Raji (cell line): ENCODE measurements around the gene IL1RAPL1.

Experiments used
- POLR2A ChIP-seq: IDR thresholded peaks from 2 replicates; pipeline ENCODE4 v1.6.1; 2011; ENCODE audit warnings: low read depth, low read length, control low read depth; ENCODE audit not compliant: insufficient read depth

Gene IL1RAPL1

DNA sequence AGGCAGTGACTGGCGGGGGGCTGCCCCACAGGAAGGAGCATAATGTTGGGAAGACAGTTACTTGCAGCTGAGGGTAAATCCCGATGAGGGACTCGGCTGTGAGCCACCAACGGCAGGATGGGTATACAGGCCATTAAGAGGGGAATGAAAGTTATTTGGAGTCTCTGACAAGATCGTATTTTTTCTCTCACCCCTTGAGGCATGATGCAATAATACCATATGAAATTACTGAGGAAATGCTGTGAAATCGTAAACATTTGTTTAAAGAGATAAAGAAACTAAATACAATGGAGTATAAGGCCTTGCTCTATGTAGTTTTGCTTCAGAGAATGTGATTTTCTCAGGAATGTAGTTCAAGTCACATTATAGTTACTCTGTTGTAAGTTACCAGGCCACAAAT, 12.7 kb downstream of the IL1RAPL1 start:
- TF ChIP-seq POLR2A = no peak

DNA sequence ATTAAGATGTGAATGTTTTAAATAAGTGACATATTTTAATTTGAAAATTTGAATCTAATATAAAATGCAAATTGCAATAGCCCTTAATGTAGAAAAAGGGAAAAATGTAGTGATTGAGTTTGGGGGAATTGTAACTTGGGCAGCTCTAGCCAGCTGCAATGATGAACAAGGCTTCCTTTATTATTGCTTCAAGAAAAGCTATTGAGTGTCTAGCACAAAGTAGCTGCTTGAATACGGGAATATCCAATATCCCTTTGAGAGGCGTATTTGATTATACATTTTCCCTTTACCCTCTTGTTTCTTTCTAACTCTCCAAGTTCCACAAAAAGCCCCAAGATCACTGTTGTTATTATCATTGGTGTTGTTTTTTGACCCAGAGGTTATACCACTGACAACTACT, 21.8 kb downstream of the IL1RAPL1 start:
- no peak for TF ChIP-seq POLR2A

- TF ChIP-seq POLR2A = no peak
Observed at GRCh38 chrX:28609917-28610613, 22.8 kb downstream of the IL1RAPL1 start.

- no peak for TF ChIP-seq POLR2A
Observed at GRCh38 chrX:28610746-28611145, 23.5 kb downstream of the IL1RAPL1 start.

GRCh38 chrX:28613558-28613957, 26.3 kb downstream of the IL1RAPL1 start:
- TF ChIP-seq POLR2A = no peak

DNA sequence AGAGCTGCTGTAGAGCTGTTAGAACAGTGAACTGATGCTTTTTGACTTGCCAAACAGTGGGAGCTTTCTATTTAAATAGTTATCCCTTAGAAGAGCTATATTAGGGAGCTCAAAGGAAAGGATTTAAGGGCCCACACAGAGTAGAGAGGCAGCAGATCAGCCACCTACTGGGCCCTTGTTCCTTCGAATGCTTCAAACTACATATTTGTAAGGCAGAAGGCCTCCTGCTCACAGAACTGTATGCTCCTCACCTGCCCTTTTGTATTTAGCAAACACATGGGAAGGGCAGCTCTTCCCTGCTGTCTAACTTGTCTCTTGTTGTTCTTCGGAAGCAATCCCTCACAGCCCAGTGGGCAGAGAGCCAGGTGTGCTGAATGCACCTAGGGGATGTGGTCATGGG, 38.0 kb downstream of the IL1RAPL1 start:
- TF ChIP-seq POLR2A = no peak

DNA sequence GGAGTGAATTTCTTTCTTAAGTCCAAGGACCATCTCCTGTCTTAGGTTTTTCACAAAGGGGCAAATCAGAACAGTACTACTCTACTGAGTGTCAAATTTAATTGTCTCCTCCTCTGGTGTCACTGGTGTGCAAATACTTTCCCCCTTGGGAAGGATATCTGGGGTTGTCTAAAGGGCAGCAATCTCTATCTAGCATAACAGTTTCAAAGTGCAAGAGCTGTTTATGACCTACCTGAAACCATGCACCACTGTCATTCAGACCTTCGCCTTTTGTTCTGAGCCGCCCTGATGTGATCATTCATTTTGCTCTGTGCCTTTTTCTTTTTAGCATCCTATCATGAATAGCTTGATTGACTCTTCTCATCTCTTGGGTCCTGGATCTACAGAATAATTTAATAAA, 39.3 kb downstream of the IL1RAPL1 start:
- TF ChIP-seq POLR2A = no peak

DNA sequence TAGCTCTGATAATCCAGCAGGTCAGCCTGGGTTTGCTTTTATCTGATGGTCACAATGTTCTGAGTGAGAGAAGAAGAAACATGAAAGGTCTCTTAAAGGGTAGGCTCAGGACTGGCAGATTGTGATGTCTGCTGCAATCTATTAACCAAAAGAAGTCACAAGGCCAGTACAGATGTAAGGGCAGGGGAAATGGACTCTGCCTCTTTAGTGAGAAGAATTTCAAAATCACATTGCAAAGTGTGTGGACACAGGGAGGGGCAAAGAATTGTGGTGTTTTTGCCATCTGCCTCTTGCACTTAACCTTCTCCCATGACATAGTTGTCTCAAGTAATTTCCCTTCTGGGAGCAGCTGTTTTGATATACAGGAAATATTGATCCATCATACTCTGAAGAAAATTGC, 40.9 kb downstream of the IL1RAPL1 start:
- TF ChIP-seq POLR2A = no peak

GRCh38 chrX:28638775-28639174, 51.5 kb downstream of the IL1RAPL1 start:
- TF ChIP-seq POLR2A = no peak

GRCh38 chrX:28639451-28639850, 52.2 kb downstream of the IL1RAPL1 start:
- TF ChIP-seq POLR2A = no peak

- TF ChIP-seq POLR2A = no peak
Observed at GRCh38 chrX:28649541-28649940, 62.3 kb downstream of the IL1RAPL1 start.

DNA sequence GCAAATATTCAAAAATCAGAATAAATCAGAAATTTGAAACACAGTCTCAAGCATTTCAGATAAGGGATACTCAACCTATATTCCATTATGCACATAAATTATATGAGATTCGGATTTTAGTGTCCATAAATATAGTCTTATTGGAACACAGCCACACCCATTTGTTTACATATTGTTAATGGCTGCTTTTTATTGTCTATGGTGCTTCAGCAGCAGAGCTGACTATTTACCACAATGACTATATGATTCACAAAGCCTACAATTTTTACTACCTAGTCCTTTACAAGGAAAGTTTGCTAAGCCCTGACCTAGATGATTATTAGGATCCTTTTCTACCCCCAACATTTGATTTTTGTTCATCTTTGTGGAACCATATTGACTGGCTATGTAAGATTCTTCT, 63.9 kb downstream of the IL1RAPL1 start:
- no peak for TF ChIP-seq POLR2A

- TF ChIP-seq POLR2A = no peak
Observed at GRCh38 chrX:28659269-28659668, 72.0 kb downstream of the IL1RAPL1 start.

DNA sequence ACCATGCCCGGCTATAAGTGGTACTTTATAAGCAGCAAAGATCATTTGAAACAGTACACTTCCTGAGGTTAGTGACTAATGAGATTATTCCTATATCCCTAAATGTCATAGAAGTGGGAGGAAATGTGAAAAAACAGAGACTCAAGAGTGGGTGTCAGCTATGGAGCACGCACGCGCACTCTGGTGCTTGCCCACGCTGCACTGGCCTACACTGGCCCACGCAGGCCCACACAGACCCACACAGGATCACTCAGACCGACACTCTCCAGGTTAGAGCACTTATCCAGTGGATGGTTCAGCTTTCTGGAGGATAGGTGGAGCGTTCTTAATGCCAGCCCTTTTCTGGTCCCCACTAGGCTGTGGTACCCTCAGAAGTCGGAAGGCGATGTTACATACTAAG, 78.5 kb downstream of the IL1RAPL1 start:
- no peak for TF ChIP-seq POLR2A

- TF ChIP-seq POLR2A = no peak
Observed at GRCh38 chrX:28668303-28668702, 81.1 kb downstream of the IL1RAPL1 start.

GRCh38 chrX:28668957-28669356, 81.7 kb downstream of the IL1RAPL1 start:
- TF ChIP-seq POLR2A = no peak

- no peak for TF ChIP-seq POLR2A
Observed at GRCh38 chrX:28670074-28670473, 82.8 kb downstream of the IL1RAPL1 start.
